Type B pancreatic cell (in vitro differentiated cells): ENCODE results near the gene UBE2S. TPM values are rescaled to one million over a fixed set of nuclear protein-coding genes. Genes with fewer than 3 reads are reported as not detected.
"Not testable (repeated sequence)": the region's sequence is repeated elsewhere in the genome, so short reads cannot be mapped to it uniquely, and the experiment has no call there.

Experiments used
- DNase-seq: peaks from one replicate; pipeline ENCODE4 v3.0.0; 2021; ENCODE audit warnings: mixed read lengths; ENCODE audit not compliant: unreplicated experiment; ENCODE audit errors: extremely low spot score
- H3K27ac Mint-ChIP-seq: 2 replicates; pipeline ENCODE4 v1.8.0; 2021; ENCODE audit warnings: mild to moderate bottlenecking, mixed read lengths
- H3K27me3 Mint-ChIP-seq: 2 replicates; pipeline ENCODE4 v1.8.0; 2021; ENCODE audit warnings: mixed read lengths
- H3K36me3 Mint-ChIP-seq: 2 replicates; pipeline ENCODE4 v1.8.0; 2021; ENCODE audit warnings: mixed read lengths
- H3K4me1 Mint-ChIP-seq: one replicate; pipeline ENCODE4 v1.8.0; 2021; ENCODE audit warnings: mixed read lengths; ENCODE audit not compliant: unreplicated experiment
- H3K4me3 Mint-ChIP-seq: 2 replicates; pipeline ENCODE4 v1.8.0; 2021; ENCODE audit warnings: mild to moderate bottlenecking, mixed read lengths
- H3K9me3 Mint-ChIP-seq: 2 replicates; pipeline ENCODE4 v1.8.0; 2021; ENCODE audit warnings: mixed read lengths
- long read RNA-seq: library from polyadenylated mRNA; unstranded; transcript quantifications from one replicate; pipeline ENCODE4 v2.0.0, GENCODE V29; 2020
- total RNA-seq: library from RNA; stranded (reverse); gene quantifications from 2 replicates; pipeline ENCODE4 v1.2.1, GENCODE V29; 2021; ENCODE audit warnings: low replicate concordance
- TF ChIP-seq, protein P1 (sequence below): fragments of 200-600 bp; sonication (generic); conservative IDR thresholded peaks from 2 replicates; pipeline ENCODE4 v1.5.0; 2021; ENCODE audit warnings: antibody characterized with exemption, mild to moderate bottlenecking

Gene UBE2S
- total RNA-seq, result 40.7 and 91.3 TPM in 2 replicates
- long read RNA-seq, result 0 reads

DNA sequence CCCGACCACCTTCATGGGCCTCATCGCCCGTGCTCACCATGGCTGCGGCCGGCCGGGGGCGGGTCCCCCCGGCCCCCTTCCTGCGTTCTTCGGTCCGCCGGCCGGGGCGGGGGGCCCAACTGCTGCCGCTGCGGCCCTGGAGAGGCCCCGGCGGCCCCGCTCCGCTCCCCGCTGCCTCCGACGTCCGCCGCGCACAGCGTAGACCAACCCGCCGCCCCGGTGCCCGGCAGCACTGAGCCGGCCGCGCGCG, at the start of gene UBE2S:
TSS of gene UBE2S (minus strand) at position 239 of the 250 bp plus-strand sequence. CDS start at position 40, 199 bp downstream.
- peaks cover 12% of the 10 kb centered on the region for H3K27me3 Mint-ChIP-seq
- not testable (repeated sequence) for H3K9me3 Mint-ChIP-seq, DNase-seq
- peaks cover 18% of the 10 kb centered on the region for H3K4me1 Mint-ChIP-seq
- H3K27ac Mint-ChIP-seq, result peak within 1 kb of the TSS; percentile 98
- H3K4me3 Mint-ChIP-seq, result peak within 1 kb of the TSS; percentile 97
- peaks cover 14% of the 10 kb centered on the region for H3K36me3 Mint-ChIP-seq

DNA sequence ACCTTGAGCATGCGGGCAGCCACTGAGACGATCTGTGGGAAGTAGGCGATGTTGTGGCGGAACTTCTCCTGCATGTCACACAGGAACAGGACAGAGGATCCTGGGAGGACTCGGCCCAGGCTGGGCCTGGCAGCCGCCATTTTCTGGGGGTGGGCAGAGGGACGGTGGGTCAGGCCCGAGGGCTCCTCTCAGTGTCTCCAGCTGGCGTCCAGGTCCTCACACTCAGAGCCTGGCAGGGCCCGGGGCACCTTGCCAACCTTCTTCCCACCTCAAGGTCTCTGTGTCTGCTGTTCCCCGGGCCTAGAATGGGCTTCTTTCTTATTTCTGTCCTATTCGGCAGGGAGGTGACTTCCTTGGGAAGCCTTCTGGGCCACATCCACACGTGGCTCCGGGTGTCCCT, 48.8 kb upstream of the UBE2S start:
- no peaks in the 10 kb centered on the region for H3K9me3 Mint-ChIP-seq
- H3K27ac Mint-ChIP-seq, result no peak overlapping the region
- TF ChIP-seq, protein P1, sequence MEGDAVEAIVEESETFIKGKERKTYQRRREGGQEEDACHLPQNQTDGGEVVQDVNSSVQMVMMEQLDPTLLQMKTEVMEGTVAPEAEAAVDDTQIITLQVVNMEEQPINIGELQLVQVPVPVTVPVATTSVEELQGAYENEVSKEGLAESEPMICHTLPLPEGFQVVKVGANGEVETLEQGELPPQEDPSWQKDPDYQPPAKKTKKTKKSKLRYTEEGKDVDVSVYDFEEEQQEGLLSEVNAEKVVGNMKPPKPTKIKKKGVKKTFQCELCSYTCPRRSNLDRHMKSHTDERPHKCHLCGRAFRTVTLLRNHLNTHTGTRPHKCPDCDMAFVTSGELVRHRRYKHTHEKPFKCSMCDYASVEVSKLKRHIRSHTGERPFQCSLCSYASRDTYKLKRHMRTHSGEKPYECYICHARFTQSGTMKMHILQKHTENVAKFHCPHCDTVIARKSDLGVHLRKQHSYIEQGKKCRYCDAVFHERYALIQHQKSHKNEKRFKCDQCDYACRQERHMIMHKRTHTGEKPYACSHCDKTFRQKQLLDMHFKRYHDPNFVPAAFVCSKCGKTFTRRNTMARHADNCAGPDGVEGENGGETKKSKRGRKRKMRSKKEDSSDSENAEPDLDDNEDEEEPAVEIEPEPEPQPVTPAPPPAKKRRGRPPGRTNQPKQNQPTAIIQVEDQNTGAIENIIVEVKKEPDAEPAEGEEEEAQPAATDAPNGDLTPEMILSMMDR, result no peak
- peaks cover 22% of the 10 kb centered on the region for H3K27me3 Mint-ChIP-seq
- H3K36me3 Mint-ChIP-seq, result peaks cover 8% of the 10 kb centered on the region
- DNase-seq, result no peak
- no peak overlapping the region for H3K4me3 Mint-ChIP-seq
- peaks cover 34% of the 10 kb centered on the region for H3K4me1 Mint-ChIP-seq

DNA sequence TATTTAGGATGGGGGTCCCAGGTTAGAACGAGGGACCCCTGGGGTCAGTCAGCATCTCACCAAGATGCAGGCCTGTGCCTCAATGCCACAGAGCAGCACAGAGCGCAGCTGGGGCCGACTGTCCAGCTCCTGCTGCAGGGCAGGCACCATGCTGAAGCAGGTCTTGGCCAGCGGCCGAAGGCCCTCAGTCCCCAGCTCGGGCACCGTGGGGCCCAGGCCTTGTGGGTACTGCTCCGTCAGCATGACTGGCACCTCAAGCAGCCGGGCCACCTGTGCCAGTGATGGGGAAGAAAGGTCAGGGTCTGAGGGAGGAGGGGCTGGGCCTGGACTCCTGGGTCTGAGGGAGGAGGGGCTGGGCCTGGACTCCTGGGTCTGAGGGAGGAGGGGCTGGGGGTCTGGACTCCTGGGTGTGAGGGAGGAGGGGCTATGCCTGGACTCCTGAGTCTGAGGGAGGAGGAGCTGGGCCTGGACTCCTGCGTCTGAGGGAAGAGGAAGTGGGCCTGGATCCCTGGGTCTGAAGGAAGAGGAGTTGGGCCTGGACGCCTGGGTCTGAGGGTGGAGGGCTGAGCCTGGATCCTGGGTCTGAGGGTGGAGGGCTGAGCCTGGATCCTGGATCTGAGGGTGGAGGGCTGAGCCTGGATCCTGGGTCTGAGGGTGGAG, 48.1 kb upstream of the UBE2S start:
- Mint-ChIP-seq H3K4me3 (no peak overlapping the region), H3K9me3 (no peaks in the 10 kb centered on the region), H3K36me3 (peaks cover 8% of the 10 kb centered on the region), H3K27ac (no peak overlapping the region), H3K27me3 (peaks cover 25% of the 10 kb centered on the region), H3K4me1 (peaks cover 31% of the 10 kb centered on the region)
- TF ChIP-seq, protein P1, result no peak
- no peak for DNase-seq

DNA sequence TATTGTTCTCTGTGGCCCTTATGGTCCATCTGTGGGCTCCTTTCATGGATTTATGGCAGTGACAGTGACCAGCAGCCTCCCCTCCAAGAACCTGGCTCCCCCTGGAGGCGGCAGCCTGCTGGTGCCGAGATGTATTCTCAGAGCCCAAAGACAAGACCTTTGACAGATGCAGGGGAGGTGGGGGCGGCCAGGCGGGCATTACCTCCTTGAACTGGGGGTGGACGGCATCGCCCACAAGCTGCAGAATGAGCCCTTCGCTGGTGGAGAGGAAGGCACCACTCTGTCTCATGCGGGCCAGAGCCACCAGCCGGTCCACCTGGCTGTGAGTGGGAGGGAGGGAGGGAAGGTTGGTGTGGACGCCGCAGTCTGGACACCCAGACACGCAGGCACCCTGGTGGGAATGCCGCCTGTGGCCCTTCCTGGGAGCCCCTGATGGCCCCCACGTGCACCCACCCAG, 47.2 kb upstream of the UBE2S start:
- DNase-seq, result no peak
- peak overlapping the region; percentile 49 for H3K4me3 Mint-ChIP-seq

DNA sequence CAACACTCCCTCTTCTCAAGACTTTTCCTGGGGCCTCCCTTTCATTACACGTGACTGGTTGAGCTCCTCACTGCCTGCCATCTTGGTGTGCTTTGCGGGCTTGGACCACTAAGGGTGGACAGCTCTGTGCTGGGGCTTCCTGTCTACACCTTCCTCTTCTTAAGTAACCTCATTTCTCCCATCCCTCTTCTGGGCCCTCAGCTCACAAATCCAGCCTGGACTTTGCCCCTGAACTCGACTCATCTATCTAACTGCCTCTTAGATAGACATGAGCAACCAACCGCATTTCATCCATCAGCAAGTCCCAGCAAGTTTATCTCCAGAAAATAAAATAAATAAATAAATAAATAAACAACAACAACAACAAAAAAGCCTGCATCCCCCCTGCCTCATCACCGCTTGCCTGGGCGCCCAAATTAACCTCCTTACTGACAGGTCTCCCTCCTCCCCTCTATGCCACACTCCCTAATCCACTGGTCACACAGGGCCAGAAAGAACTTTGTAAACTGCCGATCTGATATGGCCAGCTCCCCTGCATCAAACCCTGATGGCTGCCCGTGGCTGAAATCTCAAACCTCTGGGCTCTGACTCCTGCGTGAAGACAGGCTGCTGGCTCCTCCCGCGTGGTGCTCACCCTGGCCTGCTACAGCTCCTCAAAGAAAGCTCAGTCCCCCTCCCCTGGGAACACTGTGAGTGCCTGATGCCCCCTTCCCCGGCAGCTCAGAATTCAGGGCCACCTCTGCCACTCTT, 46.1 kb upstream of the UBE2S start:
- Mint-ChIP-seq H3K27me3 (peaks cover 29% of the 10 kb centered on the region), H3K36me3 (peaks cover 8% of the 10 kb centered on the region), H3K4me3 (peak overlapping the region; percentile 83), H3K4me1 (peaks cover 19% of the 10 kb centered on the region), H3K9me3 (no peaks in the 10 kb centered on the region), H3K27ac (peak overlapping the region; percentile 74)
- DNase-seq, result no peak
- TF ChIP-seq, protein P1, result no peak

More for the DNA sequence above, 47.2 kb upstream of the UBE2S start:
- Mint-ChIP-seq H3K9me3 (no peaks in the 10 kb centered on the region), H3K27ac (no peak overlapping the region), H3K36me3 (peaks cover 8% of the 10 kb centered on the region), H3K4me1 (peaks cover 22% of the 10 kb centered on the region), H3K27me3 (peaks cover 29% of the 10 kb centered on the region)
- TF ChIP-seq, protein P1, result peak; percentile 75

DNA sequence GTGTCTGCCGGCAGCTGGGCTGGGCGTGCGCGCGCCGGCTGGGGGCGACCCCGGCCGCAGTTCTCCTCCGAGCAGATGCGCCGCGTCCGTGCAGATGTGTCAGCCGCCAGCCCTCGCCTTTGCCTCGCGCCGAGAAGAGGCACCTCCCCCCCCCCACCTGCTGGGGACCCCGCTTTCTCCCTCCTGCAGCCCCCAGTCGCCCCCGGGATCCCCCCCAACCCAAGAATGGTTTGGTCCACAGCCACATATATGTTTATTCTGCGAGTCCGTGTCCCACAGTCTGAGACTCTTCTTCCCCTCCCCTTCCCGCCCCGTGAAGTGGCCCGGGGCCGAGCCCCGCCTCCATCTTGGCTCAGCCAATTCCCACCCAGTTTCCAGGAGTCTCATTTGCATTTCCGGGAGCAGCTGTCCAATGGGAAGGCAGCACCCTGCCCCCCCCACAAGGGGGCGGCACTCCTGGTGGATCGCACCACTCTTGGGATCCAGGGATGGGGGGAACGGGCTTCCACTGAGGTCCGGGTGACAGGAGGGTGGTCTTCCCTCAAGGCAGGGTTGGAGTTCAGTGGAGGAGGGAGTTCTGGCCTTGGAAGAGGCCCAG, 45.3 kb upstream of the UBE2S start:
- peaks cover 14% of the 10 kb centered on the region for H3K4me1 Mint-ChIP-seq
- peak overlapping the region; percentile 83 for H3K4me3 Mint-ChIP-seq
- H3K27me3 Mint-ChIP-seq, result peaks cover 29% of the 10 kb centered on the region
- no peaks in the 10 kb centered on the region for H3K9me3 Mint-ChIP-seq
- TF ChIP-seq, protein P1, result no peak
- peaks cover 8% of the 10 kb centered on the region for H3K36me3 Mint-ChIP-seq
- peak; percentile 84 for DNase-seq
- peak overlapping the region; percentile 74 for H3K27ac Mint-ChIP-seq
